NCI-H2081 treated with DMSO at 0.1 percent for 48 hours (cell line): ENCODE measurements around the gene CBR1.
"Not testable (repeated sequence)": the region's sequence is repeated elsewhere in the genome, so short reads cannot be mapped to it uniquely, and the experiment has no call there.

Experiments
- DNase-seq: peaks from one replicate; lab custom pipeline; 2025; lab: John Stamatoyannopoulos, UW

CBR1 gene

DNA sequence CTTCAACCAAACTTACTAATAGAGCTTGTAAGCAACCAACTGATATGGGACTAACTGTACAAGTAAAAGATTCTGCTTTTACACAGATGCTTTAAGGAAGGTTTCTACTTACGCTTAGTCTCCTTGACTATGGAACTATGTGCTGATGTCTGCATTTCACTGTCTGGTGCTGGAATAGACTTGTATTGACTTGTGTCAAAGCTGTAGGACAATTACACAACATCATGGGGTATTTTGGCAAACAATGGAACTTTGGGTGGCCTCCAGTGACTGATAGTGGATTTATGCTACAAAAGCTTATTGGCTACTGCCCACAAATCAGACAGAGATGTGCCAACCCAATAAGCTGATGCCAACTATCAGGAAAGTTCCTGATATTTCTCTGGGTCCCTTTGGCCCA lies 10.6 kb downstream of the CBR1 start:
- DNase-seq: no peak

DNA sequence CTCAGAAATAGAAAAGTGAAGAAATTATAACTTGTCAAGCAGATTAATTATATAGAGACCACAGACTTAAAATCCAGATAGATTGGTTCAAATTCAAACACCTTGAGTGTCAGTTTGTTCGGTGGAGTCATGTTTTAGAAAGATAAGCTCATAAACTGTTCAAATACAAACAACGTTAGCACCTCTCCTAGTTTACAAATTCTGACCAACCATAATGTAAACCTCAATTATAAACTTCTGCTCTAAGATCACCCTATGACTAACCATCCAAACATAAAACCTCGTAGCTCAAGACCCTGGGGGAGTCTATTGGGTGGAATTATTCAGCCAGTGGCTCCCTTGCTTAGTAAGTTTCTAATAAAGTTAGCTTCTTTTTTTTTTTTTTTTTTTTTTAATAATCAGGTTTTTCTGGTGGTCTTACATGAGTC lies 12.4 kb downstream of the CBR1 start:
- no peak for DNase-seq

DNA sequence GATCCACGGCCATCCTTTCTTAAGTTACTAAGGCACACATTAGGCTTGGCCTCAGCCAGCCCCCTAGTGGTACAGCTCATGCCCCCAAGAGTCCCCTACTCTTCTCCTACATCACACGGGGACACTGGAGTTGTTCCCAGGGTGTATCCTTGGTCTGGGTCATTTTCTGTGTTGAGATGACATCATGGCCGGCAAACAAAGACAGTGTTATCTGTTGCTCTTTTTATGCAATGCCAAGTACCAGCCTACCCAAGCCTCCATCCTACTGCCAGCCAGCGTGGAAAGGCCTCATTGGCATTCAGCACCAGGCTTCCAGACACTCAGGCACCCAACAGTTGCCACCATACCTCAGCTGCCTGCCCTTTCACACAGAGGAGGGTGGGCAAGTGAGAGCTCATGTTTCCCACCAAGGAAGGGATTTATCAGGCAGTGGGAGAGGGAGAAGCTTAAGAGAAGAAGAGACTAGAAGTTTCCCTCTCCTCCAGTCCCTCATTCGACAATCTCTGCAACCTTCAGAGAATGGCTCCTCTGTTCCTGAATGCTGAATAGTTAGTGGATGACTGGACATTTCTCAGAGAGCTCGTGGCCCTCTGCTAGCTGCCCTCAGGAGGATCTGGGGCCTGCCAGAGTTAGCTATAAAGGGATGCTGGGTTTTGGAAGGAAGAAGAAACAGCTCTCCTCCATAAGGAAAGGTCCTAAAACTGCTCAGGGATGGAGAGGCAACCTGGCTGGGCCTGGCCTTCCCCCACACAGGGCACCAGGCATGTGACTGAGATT lies 17.7 kb downstream of the CBR1 start:
- no peak for DNase-seq

DNA sequence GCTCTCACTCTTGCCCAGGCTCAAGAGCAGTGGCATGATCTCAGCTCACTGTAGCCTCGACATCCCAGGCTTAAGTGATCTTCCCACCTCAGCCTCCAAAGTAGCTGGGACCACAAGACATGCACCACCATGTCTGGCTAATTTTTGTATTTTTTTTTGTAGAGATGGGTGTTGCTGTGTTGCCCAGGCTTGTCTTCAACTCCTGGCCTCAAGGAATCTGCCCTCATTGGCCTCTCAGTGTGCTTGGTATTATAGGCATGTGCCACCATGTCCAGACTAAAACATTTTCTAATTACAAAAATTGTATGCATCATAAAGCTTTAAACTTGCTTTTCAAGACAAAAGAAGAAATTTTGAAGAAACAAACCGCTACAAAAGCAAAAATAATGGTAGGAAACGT lies 20.1 kb downstream of the CBR1 start:
- DNase-seq: no peak

DNA sequence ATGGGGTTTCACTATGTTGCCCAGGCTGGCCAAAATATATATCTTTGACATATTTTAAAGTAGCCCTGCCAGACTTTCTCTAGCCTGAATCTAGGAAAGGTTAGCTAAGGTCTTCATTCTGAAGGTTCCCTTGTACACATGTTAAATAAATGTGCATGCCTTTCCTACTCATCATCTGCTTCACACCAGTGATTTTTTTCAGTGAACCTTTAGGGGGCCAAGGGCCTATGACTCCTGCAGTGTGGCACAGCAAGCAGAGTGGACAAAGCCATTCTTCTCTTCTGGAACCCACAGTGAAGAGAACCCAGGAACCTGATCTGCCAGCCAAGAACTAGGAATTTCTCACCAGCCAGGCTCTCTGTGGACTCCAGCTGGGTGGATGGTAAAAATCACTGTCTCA lies 22.9 kb downstream of the CBR1 start:
- no peak for DNase-seq

DNA sequence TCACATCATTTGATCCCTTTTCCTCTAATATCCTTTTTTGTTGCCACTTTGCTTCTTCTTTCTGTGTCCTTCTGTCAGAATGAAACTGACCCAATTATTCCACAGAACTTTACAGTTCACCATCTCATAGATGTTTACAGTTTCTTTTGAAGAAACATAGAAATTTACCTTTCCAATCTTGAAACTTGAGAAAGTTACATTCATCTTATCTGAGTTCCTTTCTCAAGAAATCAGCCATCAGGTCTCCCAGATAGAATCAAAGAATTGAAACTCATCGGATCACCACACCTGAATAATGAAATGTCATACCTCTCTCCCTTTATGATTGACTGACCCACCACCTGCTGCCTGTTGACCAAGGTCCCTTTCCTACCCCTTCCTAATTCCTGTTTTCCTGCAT lies 23.7 kb downstream of the CBR1 start:
- no peak for DNase-seq

DNA sequence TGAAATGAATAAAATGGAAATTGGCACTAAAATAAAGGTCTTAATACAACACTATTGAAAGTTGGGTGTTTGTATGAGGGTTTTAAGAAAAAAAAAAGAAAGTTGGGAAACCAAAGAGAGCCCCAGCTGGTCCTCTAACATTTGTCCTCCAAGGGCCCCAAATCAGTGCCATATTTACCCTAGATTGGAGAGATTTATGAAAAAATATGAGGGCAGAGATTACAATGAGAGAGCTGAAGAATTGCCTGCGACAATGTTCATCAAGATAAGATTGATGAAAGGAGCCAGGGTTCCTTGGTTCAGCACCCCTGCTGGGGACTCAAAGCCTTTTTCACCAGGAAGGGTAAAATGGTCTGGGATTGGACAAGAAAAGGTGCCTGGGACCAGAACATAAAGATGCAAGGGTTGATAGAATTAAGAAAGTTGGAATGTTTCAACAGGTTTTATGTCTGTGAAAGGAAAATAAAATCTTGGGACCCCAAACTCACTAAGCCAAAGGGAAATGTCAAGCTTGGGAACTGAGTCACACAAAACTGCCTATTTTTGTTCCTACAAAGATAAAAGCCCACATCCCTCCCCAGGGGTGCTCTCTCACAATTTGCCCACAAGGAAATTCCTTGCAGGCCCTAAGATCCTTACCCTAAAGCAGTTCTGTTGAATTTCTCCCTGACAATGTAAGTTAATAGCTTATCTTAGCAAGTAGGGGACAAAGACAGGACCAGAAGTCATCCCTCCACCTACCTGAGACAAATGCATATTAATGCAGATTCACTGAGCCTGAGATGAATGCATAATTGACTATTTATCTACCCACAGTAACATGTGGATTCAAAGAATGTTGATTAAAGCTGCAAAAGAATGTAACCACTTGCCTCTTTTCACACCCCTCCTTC lies 26.8 kb downstream of the CBR1 start:
- DNase-seq: no peak

DNA sequence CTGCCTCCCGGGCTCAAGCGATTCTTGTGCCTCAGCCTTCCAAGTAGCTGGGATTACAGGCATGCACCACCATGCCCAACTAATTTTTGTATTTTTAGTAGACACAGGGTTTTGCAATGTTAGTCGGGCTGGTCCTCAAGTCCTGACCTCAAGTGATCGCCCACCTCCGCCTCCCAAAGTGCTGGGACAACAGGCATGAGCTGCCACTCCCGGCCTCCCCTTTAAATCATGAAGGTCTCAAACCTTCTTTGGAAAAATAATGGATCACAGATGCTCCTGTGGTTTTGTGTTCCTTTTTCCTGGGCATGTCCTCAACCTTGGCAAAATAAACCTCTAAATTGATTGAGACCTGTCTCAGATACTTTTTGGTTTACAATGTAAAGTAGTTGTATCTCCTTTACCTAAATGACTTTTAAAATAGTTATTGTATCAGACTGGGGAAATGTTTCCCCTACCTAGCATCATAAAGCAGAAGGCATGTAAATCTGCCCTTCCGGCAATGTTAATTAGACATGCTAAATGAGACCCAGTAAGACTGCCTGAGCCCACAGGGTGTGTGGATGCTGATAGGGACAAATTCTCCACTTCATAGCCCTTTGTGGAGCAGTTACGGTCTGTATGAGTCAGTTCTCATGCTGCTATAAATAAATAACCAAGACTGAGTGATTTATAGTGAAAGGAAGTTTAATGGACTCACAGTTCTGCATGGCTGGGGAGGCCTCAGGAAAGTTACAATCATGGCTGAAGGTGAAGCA lies 27.8 kb downstream of the CBR1 start:
- no peak for DNase-seq

DNA sequence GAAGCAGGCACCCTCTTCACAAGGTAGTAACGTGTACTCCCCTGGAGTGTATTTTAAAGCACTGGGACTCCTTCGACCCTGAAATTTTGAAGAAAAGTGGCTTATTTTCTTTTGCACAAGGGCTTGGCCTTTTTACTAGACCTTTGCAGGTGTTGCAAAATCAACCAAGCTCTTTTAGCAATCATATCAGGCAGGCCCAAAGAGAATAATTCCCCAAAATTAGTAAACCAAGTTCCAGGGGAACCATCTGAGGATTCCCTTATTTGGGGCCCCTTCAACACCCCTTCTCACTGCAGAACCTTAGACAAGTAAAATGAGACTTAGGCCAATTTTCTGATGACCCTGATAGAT lies 28.3 kb downstream of the CBR1 start:
- DNase-seq: no peak

DNA sequence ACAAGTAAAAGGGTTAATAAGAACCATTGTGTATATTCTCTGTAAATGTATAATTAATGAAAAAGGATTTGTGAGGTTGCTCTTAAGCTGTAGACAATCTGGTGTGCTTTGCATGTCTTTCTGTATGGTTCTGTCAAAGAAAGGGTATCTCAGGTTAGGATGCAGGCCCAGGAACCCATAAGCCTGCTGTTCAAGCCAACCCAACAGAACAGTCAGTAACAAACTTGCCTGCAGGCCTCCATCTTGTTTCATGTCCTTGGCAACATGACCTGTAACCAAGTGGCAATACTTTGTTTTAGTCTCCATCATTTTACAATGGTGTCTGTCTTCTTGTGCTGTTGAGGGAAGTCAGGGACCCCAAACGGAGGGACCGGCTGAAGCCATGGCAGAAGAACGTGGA lies 29.2 kb downstream of the CBR1 start:
- no peak for DNase-seq

DNA sequence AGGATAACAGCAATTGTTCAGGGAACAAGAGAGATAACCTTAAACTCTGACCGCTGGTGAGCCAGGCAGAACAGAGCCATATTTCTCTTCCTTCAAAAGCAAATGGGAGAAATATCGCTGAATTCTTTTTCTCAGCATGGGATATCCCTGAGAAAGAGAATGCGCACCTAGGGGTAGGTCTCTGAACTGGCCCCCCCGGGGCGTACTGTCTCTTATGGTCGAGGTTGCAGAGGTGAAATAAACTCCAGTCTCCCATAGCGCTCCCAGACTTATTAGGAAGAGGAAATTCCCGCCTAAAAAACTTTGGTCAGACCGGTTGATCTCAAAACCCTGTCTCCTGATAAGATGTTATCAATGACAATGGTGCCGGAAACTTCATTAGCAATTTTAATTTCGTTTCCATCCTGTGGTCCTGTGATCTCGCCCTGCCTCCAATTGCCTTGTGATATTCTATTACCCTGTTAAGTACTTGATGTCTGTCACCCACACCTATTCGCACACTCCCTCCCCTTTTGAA lies 29.9 kb downstream of the CBR1 start:
- not testable (repeated sequence) for DNase-seq

DNA sequence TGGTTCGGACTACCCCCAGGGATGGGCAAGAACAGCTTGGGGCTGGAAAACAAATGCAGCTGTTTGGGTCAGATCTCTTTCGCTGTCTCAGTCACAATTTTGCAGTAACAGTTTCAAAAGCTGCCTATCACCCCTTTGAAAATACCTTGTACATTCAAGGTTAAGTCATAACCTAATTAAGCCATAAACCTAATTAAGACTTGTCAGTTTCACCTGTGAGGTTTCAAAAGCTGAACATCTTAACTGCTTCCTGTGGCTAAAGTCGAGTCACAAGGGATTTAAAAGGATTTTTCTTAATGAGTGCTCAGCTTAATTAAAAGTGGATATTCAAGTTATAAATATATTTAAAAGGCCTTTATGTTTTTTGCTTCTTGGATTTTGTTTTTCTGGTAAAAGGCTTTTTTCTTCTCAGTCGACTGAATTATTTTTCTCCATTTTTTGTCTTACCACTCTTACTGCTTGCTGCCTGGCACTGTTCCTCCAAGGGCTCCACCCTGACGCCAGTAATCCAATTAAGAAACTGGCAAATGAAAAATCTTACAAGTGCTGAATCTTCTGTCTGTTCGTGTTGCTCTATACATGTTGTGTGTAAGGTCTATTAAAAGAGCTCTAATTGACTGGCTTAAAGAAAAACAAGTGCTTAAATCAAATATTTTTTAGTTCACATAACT lies 31.3 kb downstream of the CBR1 start:
- DNase-seq: no peak

DNA sequence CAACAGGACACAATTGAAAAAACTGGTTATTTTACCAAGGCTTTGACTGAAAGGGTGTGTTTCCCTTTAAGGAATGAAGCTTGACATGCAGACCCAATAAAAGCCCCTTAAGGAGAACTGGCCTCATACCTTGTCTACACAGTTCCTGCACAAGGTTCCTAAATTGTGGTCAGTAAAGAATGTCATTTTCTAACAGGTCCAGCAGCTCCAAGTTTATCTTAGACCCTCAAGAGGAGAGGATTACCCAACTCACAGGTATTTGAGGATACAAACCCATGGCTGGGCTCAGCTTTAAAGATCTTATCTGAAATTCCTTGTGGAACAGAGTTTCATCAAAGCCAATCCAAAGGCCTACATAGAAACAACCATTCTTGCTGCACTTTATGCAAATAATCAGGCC lies 33.6 kb downstream of the CBR1 start:
- DNase-seq: no peak

DNA sequence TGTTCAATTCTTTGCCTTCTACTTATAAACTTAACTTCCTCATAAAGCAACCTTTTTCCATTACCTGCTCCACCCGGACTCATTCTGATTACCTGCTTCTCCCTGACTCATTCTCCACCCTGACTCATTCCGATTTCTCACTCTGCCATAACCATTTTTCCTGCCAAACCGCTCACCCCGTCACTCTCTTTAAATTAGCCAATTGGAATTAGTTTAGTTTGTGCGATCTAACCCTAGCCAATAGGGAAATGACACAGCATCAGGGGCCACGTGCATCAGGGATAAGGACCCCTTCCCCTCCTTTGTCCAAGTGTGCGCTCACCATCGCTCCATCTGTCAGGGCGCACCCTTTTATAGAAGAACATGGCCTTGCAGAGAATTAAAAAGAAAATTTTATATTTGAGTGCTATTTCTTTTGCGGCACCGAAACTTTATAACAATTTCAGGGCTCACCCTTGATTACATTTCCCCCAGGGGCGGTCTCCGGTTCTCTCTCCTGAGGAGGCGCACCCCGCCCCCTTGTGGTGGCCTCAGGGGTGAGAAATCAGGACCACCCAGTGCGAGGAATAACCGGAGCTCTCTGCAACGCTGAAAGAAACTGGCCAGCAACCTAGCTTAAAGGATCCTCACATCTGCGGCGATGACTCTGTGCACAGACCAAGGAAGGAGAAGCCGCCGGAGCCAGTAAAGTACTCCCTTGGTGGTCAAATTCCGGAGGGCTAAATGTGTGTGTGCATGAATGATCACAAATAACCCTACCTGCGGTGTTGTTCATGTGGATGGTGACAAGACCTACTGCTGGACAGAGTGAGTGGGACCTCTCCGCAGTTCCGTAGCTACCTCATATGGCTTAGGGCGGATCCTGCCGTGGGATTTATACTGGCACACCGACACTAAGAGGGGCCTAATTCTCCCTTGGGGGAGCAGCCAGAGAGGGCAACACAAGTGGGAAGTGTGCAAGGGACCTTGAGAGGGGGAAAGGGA lies 34.8 kb downstream of the CBR1 start:
- DNase-seq: no peak

DNA sequence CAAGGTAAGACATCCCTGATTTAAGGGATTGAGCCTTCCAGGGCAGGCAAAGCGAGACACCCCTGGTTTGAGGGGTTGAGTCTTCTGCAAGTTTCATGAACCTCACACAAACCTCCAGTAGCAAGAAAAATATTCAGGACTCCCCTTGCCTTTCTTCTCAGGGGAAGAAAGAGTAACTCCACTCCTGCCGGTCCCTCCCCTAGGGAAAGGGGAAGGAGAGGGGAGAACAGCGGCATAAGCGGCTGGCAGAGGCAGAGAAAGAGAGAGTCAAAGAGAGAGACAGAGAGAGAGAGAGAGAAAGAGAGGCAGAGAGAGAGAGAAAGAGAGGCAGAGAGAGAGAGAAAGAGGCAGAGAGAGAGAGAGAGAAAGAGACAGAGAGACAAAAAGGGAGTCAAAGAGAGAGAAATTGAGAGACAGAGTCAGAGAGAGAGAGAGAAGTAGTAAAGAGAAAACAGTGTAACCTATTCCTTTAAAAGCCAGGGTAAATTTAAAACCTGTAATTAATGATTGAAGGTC lies 35.6 kb downstream of the CBR1 start:
- DNase-seq: no peak

DNA sequence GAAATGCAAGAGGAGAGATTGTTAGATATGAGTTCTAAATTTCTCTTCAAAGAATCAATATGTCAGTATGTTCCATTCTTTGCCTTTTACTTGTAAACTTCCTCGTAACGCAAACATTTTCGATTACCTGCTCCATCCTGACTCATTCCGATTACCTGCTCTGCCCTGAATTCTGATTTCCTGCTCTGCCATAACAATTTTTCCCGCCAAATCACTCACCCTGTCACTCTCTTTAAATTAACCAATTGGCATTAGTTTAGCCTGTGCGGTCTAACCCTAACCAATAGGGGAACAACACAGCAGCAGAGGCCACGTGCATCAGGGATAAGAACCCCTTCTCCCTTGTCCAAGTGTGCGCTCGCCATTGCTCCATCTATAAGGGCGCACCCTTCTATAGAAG lies 40.0 kb downstream of the CBR1 start:
- no peak for DNase-seq

DNA sequence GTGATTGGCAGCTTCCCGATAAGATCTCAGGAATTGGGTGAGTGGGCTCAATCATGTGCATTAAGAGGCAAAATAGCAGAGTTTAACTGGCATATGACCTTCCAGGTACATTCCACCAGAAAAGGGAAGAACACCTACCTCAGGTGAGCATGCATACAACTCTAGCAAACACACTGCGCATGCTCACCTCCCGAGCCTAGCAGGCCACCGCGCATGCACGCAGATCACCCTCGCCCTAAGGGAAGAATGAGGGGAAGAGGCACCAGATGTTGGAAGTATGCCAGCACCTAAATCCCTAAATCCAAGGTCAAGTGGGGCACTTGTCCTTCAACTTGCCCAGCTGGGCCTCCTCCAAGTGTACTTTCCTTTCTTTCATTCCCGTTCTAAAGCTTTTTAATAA lies 41.4 kb downstream of the CBR1 start:
- DNase-seq: no peak

DNA sequence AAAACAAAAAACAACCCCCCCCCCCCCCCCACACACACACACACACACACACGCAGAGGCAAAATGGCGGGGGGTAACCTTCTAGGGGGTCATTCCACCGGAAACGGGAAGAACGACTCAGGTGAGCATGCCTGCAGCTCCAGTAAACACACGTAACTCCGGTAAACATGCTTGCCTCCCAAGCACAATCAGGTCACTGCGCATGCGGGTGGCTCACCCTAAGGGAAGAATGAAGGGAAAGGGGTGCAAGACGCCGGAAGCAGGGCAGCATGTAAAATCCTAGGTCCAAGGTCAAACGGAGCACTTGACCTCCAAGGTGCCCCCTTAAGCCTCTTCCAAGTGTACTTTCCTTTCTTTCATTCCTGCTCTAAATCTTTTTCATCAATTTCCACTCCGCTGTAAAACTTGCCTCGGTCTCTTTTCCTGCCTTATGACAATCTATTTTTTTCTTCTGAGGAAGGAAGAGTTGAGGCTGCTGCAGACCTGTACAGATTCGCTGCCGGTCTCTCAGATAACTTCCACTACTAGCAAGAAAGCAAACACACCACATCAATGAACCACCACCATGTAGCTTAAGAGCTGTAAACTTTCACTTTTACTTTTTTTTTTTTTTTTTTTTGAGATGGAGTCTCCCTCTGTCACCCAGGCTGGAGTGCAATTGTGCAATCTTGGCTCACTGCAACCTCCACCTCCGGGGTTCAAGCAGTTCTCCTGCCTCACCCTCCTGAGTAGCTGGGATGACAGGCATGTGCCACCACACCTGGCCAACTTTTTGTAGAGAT lies 44.0 kb downstream of the CBR1 start:
- DNase-seq: no peak

DNA sequence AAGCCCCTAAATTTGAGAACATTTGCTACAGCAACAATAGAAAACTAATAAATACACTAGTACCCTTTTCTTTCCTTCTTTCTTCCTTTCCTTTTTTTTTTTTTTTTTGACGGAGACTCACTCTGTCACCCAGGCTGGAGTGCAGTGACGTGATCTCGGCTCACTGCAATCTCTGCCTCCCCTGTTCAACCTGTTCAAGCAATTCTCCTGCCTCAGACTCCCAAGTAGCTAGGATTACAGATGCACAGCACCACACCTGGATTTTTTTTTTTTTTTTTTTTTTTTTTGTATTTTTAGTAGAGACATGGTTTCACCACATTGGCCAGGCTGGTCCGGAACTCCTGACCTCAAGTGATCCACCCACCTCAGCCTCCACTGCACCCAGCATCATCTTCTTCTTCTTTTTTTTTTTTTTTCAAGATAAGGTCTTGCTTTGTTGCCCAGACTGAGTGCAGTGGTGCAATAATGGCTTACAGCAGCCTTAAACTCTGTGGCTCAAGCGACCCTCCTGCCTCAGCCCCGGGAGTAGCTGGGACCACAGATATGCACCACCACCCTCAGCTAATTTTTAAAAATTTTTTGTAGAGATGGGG lies 45.4 kb downstream of the CBR1 start:
- DNase-seq: no peak
